ENCODE measurements around the gene MPV17L. TPM values are rescaled to one million over a fixed set of nuclear protein-coding genes. Genes with fewer than 3 reads are reported as not detected.

Gene MPV17L
- total and polyA plus RNA-seq, 2 donors (not counting 3 experiments of a cell fraction or from before 2014, with no cell fraction given): 0.06 to 0.22 TPM

DNA sequence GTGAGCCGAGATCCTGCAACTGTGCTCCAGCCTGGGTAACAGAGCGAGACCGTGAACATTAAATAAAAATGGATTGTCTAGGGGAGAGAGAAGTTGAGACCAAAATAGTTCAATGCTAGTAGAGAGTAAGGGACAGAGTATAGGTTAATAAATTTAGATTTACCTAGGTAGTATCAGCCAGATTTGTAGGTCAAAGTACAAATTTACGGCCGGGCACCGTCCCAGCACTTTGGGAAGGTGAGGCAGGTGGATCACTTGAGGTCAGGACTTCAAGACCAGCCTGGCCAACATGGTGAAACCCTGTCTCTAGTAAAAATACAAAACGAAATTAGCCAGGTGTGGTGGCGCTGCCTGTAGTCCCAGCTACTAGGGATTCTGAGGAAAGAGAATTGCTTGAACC lies 26.7 kb downstream of the MPV17L start:
- Histone ChIP-seq H3K9me3 (replicated peaks; ENCODE audit: control insufficient read depth, insufficient read depth, low read length) (no peaks in the 10 kb centered on the region), H3K9me1 (replicated peaks; ENCODE audit: control insufficient read depth, extremely low read depth, insufficient read depth, low read length) (no peaks in the 10 kb centered on the region), H3K4me1 (ENCODE audit: control insufficient read depth, extremely low read depth, insufficient read depth, low read length) (no peaks in the 10 kb centered on the region), H3K36me3 (ENCODE audit: control insufficient read depth in 2 of 2, extremely low read depth in 1 of 2, insufficient read depth in 2 of 2, low read length in 2 of 2) (no peaks in the 10 kb centered on the region), H2AFZ (ENCODE audit: low read depth, low read length) (no peak overlapping the region), H3K9ac (replicated peaks; ENCODE audit: extremely low read depth, insufficient read depth, low read length) (no peak overlapping the region), H3K79me2 (ENCODE audit: control insufficient read depth, insufficient read depth, low read length) (no peaks in the 10 kb centered on the region), H3K27me3 (ENCODE audit: control insufficient read depth in 2 of 2, insufficient read depth in 2 of 2, low read length in 2 of 2) (peaks cover 0 to 4% of the 10 kb centered on the region in 2 experiments), H3K27ac (ENCODE audit: insufficient read depth, low read depth, low read length) (no peak overlapping the region), H3K4me3 (replicated peaks in 1 of 3; ENCODE audit: insufficient read depth in 1 of 3, low read depth in 1 of 3, low read length in 3 of 3) (no peak overlapping the region), H3K4me2 (ENCODE audit: insufficient read depth, low read length) (no peak overlapping the region), H4K20me1 (replicated peaks; ENCODE audit: control insufficient read depth, extremely low read depth, insufficient read depth, low read length) (no peaks in the 10 kb centered on the region)
- no peak for DNase-seq (ENCODE audit: low read depth, low spot score)
- ChIA-PET CTCF (interaction anchor here (9.0 kb wide), 1 partner anchor 128 kb away, joined by 161 read pairs; no protein-coding TSS in a partner anchor), POLR2A (no interaction called here)
- intact Hi-C loops (cut with micrococcal nuclease) (no loop called here), dilution Hi-C loops (cut with MboI; ENCODE audit: extremely low pct_ligation_motif_present, low sequenced_read_pairs) (no loop called here)
- TF ChIP-seq FOS (IDR thresholded peaks at IDR 0.05; ENCODE audit: borderline replicate concordance, insufficient read depth, low read length) (no peak), GATA2 (IDR thresholded peaks at IDR 0.05; ENCODE audit: insufficient read depth, insufficient read length, low read depth, low read length) (no peak), POLR2AphosphoS5 (IDR thresholded peaks at IDR 0.05; ENCODE audit: insufficient read depth, low read depth, low read length) (no peak), JUN (IDR thresholded peaks at IDR 0.05; ENCODE audit: borderline replicate concordance, insufficient read depth, insufficient read length, low read depth) (no peak), EZH2 (IDR thresholded peaks at IDR 0.05; ENCODE audit: borderline replicate concordance, low read depth, low read length, severe bottlenecking) (no peak), MYC (IDR thresholded peaks at IDR 0.05; ENCODE audit: low read depth, low read length) (no peak), POLR2A (IDR thresholded peaks at IDR 0.05; ENCODE audit: low read depth, low read length) (no peak)
- TF ChIP-seq, protein P1, sequence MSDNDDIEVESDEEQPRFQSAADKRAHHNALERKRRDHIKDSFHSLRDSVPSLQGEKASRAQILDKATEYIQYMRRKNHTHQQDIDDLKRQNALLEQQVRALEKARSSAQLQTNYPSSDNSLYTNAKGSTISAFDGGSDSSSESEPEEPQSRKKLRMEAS (IDR thresholded peaks at IDR 0.05; ENCODE audit: insufficient read depth, insufficient read length): no peak
- TF ChIP-seq, protein P2, sequence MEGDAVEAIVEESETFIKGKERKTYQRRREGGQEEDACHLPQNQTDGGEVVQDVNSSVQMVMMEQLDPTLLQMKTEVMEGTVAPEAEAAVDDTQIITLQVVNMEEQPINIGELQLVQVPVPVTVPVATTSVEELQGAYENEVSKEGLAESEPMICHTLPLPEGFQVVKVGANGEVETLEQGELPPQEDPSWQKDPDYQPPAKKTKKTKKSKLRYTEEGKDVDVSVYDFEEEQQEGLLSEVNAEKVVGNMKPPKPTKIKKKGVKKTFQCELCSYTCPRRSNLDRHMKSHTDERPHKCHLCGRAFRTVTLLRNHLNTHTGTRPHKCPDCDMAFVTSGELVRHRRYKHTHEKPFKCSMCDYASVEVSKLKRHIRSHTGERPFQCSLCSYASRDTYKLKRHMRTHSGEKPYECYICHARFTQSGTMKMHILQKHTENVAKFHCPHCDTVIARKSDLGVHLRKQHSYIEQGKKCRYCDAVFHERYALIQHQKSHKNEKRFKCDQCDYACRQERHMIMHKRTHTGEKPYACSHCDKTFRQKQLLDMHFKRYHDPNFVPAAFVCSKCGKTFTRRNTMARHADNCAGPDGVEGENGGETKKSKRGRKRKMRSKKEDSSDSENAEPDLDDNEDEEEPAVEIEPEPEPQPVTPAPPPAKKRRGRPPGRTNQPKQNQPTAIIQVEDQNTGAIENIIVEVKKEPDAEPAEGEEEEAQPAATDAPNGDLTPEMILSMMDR (IDR thresholded peaks at IDR 0.05; ENCODE audit: extremely low read depth in 1 of 2, insufficient read depth in 1 of 2, low read depth in 1 of 2, low read length in 2 of 2): no peak
- FAIRE-seq: no peak
- no TSS peak for BruUV-seq (replicated peaks)
